Neutrophil (primary cell): ENCODE measurements around the gene NCAPD3.

ENCODE experiments used
- H3K27ac ChIP-seq: fragments of 200-600 bp; sonication (generic); 2 replicates; pipeline ENCODE4 v1.5.1; 2016; ENCODE audit warnings: mild to moderate bottlenecking, moderate library complexity
- H3K27me3 ChIP-seq: fragments of 200-600 bp; sonication (generic); 2 replicates; pipeline ENCODE4 v1.6.0; 2016; ENCODE audit warnings: mild to moderate bottlenecking
- H3K36me3 ChIP-seq: fragments of 200-600 bp; sonication (generic); 2 replicates; pipeline ENCODE4 v1.5.1; 2017
- H3K4me1 ChIP-seq, 2 experiments: fragments of 200-600 bp in 1 of 2; sonication (generic) in 1 of 2; 1 replicate in 1 of 2; 2 replicates in 1 of 2; pipeline versions ENCODE4 v1.5.1 to v1.6.1; 2013 to 2016; ENCODE audit warnings: low read depth in 1 of 2, low read length in 1 of 2, mild to moderate bottlenecking in 1 of 2, moderate library complexity in 1 of 2; ENCODE audit not compliant: control insufficient read depth in 1 of 2, insufficient read depth in 1 of 2
- H3K4me3 ChIP-seq, 2 experiments: fragments of 200-600 bp in 1 of 2; sonication (generic) in 1 of 2; 1 replicate in 1 of 2; 2 replicates in 1 of 2; pipeline ENCODE4 v1.5.1; 2013 to 2016; ENCODE audit warnings: low read depth in 1 of 2, low read length in 1 of 2, mild to moderate bottlenecking in 1 of 2, moderate library complexity in 1 of 2
- H3K9me3 ChIP-seq: fragments of 200-600 bp; sonication (generic); 2 replicates; pipeline ENCODE4 v1.5.1; 2016
- CTCF ChIP-seq: fragments of 200-600 bp; sonication (generic); IDR thresholded peaks from 2 replicates; pipeline ENCODE4 v1.5.1; 2016; ENCODE audit warnings: antibody characterized with exemption

Gene NCAPD3

GRCh38 chr11:134229126-134229790 lies 5.5 kb upstream of the NCAPD3 start:
- no peaks in the 10 kb centered on the region for H3K27me3 ChIP-seq
- peaks cover 65 to 76% of the 10 kb centered on the region in 2 experiments for H3K4me1 ChIP-seq
- no peaks in the 10 kb centered on the region for H3K9me3 ChIP-seq
- no peak for TF ChIP-seq CTCF
- no peak overlapping the region for H3K27ac ChIP-seq
- H3K4me3 ChIP-seq, result no peak overlapping the region
- H3K36me3 ChIP-seq, result no peaks in the 10 kb centered on the region

GRCh38 chr11:134228625-134229024 lies 4.9 kb upstream of the NCAPD3 start:
- Histone ChIP-seq H3K27me3 (no peaks in the 10 kb centered on the region), H3K36me3 (no peaks in the 10 kb centered on the region), H3K4me3 (no peak overlapping the region), H3K9me3 (no peaks in the 10 kb centered on the region), H3K27ac (no peak overlapping the region), H3K4me1 (peaks cover 65 to 78% of the 10 kb centered on the region in 2 experiments)
- no peak for TF ChIP-seq CTCF

GRCh38 chr11:134226806-134227325 lies 3.1 kb upstream of the NCAPD3 start:
- peaks cover 63 to 73% of the 10 kb centered on the region in 2 experiments for H3K4me1 ChIP-seq
- H3K9me3 ChIP-seq, result no peaks in the 10 kb centered on the region
- no peak overlapping the region for H3K4me3 ChIP-seq
- H3K36me3 ChIP-seq, result no peaks in the 10 kb centered on the region
- H3K27me3 ChIP-seq, result no peaks in the 10 kb centered on the region
- TF ChIP-seq CTCF, result no peak
- H3K27ac ChIP-seq, result no peak overlapping the region

- Histone ChIP-seq H3K36me3 (no peaks in the 10 kb centered on the region), H3K27me3 (no peaks in the 10 kb centered on the region), H3K9me3 (no peaks in the 10 kb centered on the region), H3K4me1 (peaks cover 44 to 54% of the 10 kb centered on the region in 2 experiments), H3K27ac (peak overlapping the region; percentile 93), H3K4me3 (peak overlapping the region; percentile 93 to 100)
- peak; percentile 1 for TF ChIP-seq CTCF
Measured at GRCh38 chr11:134224710-134225664, 1.2 kb upstream of the NCAPD3 start.

GRCh38 chr11:134223121-134223520 lies 646 bp downstream of the NCAPD3 start:
- peaks cover 40 to 44% of the 10 kb centered on the region in 2 experiments for H3K4me1 ChIP-seq
- peak overlapping the region; percentile 93 to 100 for H3K4me3 ChIP-seq
- H3K36me3 ChIP-seq, result peaks cover 3% of the 10 kb centered on the region
- H3K9me3 ChIP-seq, result no peaks in the 10 kb centered on the region
- peak overlapping the region; percentile 93 for H3K27ac ChIP-seq
- no peak for TF ChIP-seq CTCF
- no peaks in the 10 kb centered on the region for H3K27me3 ChIP-seq
